Measurements from ENCODE around the gene BRSK2.
A peak's percentile ranks its signal among the peaks of the same experiment; 100 is the strongest.

Gene BRSK2

GRCh38 chr11:1382831-1383607 is 6.7 kb upstream of the BRSK2 start (continued):
- TF ChIP-seq ZNF174 (tag by site-specific recombination; IDR thresholded peaks at IDR 0.05) (no peak), HOXA7 (CRISPR knock-in tag; IDR thresholded peaks at IDR 0.05; ENCODE audit: borderline replicate concordance) (no peak), ZNF37A (tag by site-specific recombination; IDR thresholded peaks at IDR 0.05) (no peak), EGR2 (tag by site-specific recombination; IDR thresholded peaks at IDR 0.05; ENCODE audit: low read depth) (0 out of 2 replicates have a peak, but pooled peaks have one; percentile 39), GLIS1 (tag by site-specific recombination; IDR thresholded peaks at IDR 0.05) (peak; percentile 60), ZNF521 (tag by site-specific recombination; IDR thresholded peaks at IDR 0.05) (no peak), ZNF530 (tag by site-specific recombination; IDR thresholded peaks at IDR 0.05; ENCODE audit: low read depth) (no peak), ZNF837 (tag by site-specific recombination; IDR thresholded peaks at IDR 0.05) (no peak), SP3 (tag by site-specific recombination; IDR thresholded peaks at IDR 0.05) (peak; percentile 81), ZNF585B (tag by site-specific recombination; IDR thresholded peaks at IDR 0.05) (no peak), ZNF19 (tag by site-specific recombination; IDR thresholded peaks at IDR 0.05; ENCODE audit: low read depth) (no peak), ZNF354C (tag by site-specific recombination; IDR thresholded peaks at IDR 0.05; ENCODE audit: borderline replicate concordance, low read depth) (no peak), ZIC2 (tag by site-specific recombination; IDR thresholded peaks at IDR 0.05) (peak; percentile 70), ZBTB17 (tag by site-specific recombination; IDR thresholded peaks at IDR 0.05) (0 out of 2 replicates have a peak, but pooled peaks have one; percentile 45), IKZF3 (tag by site-specific recombination; IDR thresholded peaks at IDR 0.05) (no peak), GLI2 (tag by site-specific recombination; IDR thresholded peaks at IDR 0.05; ENCODE audit: borderline replicate concordance, low read depth) (no peak), ZBTB8A (tag by site-specific recombination; IDR thresholded peaks at IDR 0.05) (peak; percentile 35; the same call in 1 of the 2 replicates), ZNF704 (tag by site-specific recombination; IDR thresholded peaks at IDR 0.05) (no peak), ZNF112 (tag by site-specific recombination; IDR thresholded peaks at IDR 0.05) (no peak), ZNF157 (tag by site-specific recombination; IDR thresholded peaks at IDR 0.05) (no peak), TSHZ1 (tag by site-specific recombination; IDR thresholded peaks at IDR 0.05; ENCODE audit: borderline replicate concordance) (no peak), OVOL3 (tag by site-specific recombination; IDR thresholded peaks at IDR 0.05) (no peak), ZNF449 (tag by site-specific recombination; IDR thresholded peaks at IDR 0.05) (no peak)
- TF ChIP-seq, protein P1, sequence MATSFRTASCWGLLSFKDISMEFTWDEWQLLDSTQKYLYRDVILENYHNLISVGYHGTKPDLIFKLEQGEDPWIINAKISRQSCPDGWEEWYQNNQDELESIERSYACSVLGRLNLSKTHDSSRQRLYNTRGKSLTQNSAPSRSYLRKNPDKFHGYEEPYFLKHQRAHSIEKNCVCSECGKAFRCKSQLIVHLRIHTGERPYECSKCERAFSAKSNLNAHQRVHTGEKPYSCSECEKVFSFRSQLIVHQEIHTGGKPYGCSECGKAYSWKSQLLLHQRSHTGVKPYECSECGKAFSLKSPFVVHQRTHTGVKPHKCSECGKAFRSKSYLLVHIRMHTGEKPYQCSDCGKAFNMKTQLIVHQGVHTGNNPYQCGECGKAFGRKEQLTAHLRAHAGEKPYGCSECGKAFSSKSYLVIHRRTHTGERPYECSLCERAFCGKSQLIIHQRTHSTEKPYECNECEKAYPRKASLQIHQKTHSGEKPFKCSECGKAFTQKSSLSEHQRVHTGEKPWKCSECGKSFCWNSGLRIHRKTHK (tag by site-specific recombination; IDR thresholded peaks at IDR 0.05): no peak
- TF ChIP-seq, protein P2, sequence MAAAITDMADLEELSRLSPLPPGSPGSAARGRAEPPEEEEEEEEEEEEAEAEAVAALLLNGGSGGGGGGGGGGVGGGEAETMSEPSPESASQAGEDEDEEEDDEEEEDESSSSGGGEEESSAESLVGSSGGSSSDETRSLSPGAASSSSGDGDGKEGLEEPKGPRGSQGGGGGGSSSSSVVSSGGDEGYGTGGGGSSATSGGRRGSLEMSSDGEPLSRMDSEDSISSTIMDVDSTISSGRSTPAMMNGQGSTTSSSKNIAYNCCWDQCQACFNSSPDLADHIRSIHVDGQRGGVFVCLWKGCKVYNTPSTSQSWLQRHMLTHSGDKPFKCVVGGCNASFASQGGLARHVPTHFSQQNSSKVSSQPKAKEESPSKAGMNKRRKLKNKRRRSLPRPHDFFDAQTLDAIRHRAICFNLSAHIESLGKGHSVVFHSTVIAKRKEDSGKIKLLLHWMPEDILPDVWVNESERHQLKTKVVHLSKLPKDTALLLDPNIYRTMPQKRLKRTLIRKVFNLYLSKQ (tag by site-specific recombination; IDR thresholded peaks at IDR 0.05; ENCODE audit: borderline replicate concordance): no peak
- TF ChIP-seq, protein P3, sequence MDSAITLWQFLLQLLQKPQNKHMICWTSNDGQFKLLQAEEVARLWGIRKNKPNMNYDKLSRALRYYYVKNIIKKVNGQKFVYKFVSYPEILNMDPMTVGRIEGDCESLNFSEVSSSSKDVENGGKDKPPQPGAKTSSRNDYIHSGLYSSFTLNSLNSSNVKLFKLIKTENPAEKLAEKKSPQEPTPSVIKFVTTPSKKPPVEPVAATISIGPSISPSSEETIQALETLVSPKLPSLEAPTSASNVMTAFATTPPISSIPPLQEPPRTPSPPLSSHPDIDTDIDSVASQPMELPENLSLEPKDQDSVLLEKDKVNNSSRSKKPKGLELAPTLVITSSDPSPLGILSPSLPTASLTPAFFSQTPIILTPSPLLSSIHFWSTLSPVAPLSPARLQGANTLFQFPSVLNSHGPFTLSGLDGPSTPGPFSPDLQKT (IDR thresholded peaks at IDR 0.05; ENCODE audit: borderline replicate concordance, low read depth, low read length): no peak
- TF ChIP-seq, protein P4, sequence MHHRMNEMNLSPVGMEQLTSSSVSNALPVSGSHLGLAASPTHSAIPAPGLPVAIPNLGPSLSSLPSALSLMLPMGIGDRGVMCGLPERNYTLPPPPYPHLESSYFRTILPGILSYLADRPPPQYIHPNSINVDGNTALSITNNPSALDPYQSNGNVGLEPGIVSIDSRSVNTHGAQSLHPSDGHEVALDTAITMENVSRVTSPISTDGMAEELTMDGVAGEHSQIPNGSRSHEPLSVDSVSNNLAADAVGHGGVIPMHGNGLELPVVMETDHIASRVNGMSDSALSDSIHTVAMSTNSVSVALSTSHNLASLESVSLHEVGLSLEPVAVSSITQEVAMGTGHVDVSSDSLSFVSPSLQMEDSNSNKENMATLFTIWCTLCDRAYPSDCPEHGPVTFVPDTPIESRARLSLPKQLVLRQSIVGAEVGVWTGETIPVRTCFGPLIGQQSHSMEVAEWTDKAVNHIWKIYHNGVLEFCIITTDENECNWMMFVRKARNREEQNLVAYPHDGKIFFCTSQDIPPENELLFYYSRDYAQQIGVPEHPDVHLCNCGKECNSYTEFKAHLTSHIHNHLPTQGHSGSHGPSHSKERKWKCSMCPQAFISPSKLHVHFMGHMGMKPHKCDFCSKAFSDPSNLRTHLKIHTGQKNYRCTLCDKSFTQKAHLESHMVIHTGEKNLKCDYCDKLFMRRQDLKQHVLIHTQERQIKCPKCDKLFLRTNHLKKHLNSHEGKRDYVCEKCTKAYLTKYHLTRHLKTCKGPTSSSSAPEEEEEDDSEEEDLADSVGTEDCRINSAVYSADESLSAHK (tag by site-specific recombination; IDR thresholded peaks at IDR 0.05): no peak

Measured in HEK293 (cell line).